ENCODE data around the gene TTLL7.

Gene TTLL7

DNA sequence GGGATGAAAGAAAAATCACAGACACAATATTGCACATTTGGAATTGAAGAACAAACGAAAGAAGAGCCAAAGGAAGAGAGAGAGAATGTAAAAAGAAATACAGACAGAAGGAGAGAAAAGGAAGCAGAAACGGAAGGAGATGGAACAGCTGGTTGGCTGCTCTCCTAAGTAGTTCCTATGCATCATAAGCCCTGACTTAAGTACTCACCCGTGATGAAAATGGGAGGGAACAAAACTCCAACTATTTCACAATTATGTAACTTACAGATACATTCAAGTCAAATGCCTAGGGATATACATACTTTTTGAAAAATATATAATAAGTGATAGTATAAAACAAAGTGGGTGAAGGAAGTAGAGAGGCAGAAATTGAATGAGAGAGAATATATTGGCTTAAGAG lies 88.5 kb downstream of the TTLL7 start:
- no peak for DNase-seq
- H3K27me3 ChIP-seq (replicated peaks; ENCODE audit: insufficient read depth, low read length) = no peaks in the 10 kb centered on the region
- H3K4me3 ChIP-seq (ENCODE audit: low read length) = no peak overlapping the region
- no peaks in the 10 kb centered on the region for H3F3A ChIP-seq (ENCODE audit: insufficient read depth, low read length)
- no peaks in the 10 kb centered on the region for H3K9me2 ChIP-seq (replicated peaks; ENCODE audit: insufficient read depth, low read length)
- H2AFZ ChIP-seq (ENCODE audit: low read length) = no peak overlapping the region
- no peaks in the 10 kb centered on the region for H3K36me3 ChIP-seq (replicated peaks; ENCODE audit: insufficient read depth, low read length)
- no peak overlapping the region for H3K27ac ChIP-seq (ENCODE audit: low read length)
- H4K20me1 ChIP-seq (ENCODE audit: insufficient read depth, low read length) = no peaks in the 10 kb centered on the region
- H3K9me3 ChIP-seq (replicated peaks; ENCODE audit: insufficient read depth, low read length) = no peaks in the 10 kb centered on the region
- no peak overlapping the region for H3K9ac ChIP-seq (ENCODE audit: low read length)
- no peak overlapping the region for H3K4me2 ChIP-seq (ENCODE audit: low read depth, low read length)
- H3K4me1 ChIP-seq (ENCODE audit: low read length) = no peaks in the 10 kb centered on the region
- H3K79me2 ChIP-seq (ENCODE audit: low read length) = no peaks in the 10 kb centered on the region
- TF ChIP-seq, protein P1, sequence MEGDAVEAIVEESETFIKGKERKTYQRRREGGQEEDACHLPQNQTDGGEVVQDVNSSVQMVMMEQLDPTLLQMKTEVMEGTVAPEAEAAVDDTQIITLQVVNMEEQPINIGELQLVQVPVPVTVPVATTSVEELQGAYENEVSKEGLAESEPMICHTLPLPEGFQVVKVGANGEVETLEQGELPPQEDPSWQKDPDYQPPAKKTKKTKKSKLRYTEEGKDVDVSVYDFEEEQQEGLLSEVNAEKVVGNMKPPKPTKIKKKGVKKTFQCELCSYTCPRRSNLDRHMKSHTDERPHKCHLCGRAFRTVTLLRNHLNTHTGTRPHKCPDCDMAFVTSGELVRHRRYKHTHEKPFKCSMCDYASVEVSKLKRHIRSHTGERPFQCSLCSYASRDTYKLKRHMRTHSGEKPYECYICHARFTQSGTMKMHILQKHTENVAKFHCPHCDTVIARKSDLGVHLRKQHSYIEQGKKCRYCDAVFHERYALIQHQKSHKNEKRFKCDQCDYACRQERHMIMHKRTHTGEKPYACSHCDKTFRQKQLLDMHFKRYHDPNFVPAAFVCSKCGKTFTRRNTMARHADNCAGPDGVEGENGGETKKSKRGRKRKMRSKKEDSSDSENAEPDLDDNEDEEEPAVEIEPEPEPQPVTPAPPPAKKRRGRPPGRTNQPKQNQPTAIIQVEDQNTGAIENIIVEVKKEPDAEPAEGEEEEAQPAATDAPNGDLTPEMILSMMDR (IDR thresholded peaks at IDR 0.05; ENCODE audit: low read length) = no peak
- TF ChIP-seq EZH2 (optimal IDR thresholded peaks at IDR 0.05; ENCODE audit: low read depth, low read length) (no peak), EZH2phosphoT487 (IDR thresholded peaks at IDR 0.05; ENCODE audit: low read length) (no peak)

DNA sequence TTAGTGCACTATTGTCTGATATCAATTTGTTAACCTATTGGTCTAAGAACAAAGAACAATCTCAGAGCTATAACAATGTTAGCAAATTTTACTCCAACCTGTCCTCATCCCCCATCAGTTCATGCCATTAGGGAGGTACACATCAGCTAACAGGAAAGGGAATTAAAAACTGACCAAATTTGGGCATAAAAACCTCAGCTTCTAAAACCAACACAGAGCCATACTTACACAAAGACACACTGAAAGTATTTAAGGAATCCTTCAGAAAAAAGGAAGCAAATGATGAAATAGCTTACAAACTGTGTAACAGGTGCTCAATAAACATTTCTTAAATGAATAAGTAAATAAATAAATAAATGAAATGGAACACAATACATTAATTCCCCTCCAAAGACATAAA lies 89.2 kb downstream of the TTLL7 start:
- no peak overlapping the region for H3K27ac ChIP-seq (ENCODE audit: low read length)
- no peaks in the 10 kb centered on the region for H3K27me3 ChIP-seq (replicated peaks; ENCODE audit: insufficient read depth, low read length)
- H4K20me1 ChIP-seq (ENCODE audit: insufficient read depth, low read length) = no peaks in the 10 kb centered on the region
- no peaks in the 10 kb centered on the region for H3K79me2 ChIP-seq (ENCODE audit: low read length)
- no peak overlapping the region for H2AFZ ChIP-seq (ENCODE audit: low read length)
- DNase-seq = no peak
- H3K4me1 ChIP-seq (ENCODE audit: low read length) = no peaks in the 10 kb centered on the region
- no peaks in the 10 kb centered on the region for H3K9me3 ChIP-seq (replicated peaks; ENCODE audit: insufficient read depth, low read length)
- no peak overlapping the region for H3K4me2 ChIP-seq (ENCODE audit: low read depth, low read length)
- no peak overlapping the region for H3K9ac ChIP-seq (ENCODE audit: low read length)
- no peaks in the 10 kb centered on the region for H3K36me3 ChIP-seq (replicated peaks; ENCODE audit: insufficient read depth, low read length)
- no peaks in the 10 kb centered on the region for H3F3A ChIP-seq (ENCODE audit: insufficient read depth, low read length)
- TF ChIP-seq EZH2phosphoT487 (IDR thresholded peaks at IDR 0.05; ENCODE audit: low read length) (no peak), EZH2 (optimal IDR thresholded peaks at IDR 0.05; ENCODE audit: low read depth, low read length) (no peak)
- TF ChIP-seq, protein P1 (IDR thresholded peaks at IDR 0.05; ENCODE audit: low read length) = no peak
- no peaks in the 10 kb centered on the region for H3K9me2 ChIP-seq (replicated peaks; ENCODE audit: insufficient read depth, low read length)
- no peak overlapping the region for H3K4me3 ChIP-seq (ENCODE audit: low read length)

DNA sequence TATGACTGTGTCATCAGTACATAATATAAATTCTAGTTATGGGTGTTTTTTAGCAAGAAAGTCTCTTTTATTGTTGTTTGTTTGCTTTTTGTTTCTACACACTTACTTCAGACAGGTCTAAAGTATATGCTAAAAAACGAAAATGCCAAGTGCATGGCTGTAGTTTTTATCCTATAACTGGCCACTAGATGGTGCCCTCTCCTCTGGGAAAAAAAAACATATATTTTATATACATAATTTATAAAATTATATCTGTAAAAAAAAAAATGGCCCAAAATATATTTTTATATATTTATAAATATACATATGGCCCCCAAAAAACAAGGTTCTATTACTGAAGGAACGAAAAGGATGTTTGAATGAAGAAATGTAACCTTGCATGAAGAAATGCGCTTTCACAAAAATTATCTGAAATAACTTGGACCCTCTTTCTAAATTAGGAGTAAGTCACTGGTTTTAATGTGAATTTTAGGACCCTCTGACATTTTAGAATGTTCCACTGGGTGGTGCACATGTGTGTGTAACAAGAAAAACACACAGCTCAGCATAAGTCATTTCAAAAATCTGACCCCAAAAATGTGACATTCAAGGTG lies 93.5 kb downstream of the TTLL7 start:
- Histone ChIP-seq H3K9ac (ENCODE audit: low read length) (no peak overlapping the region), H3K36me3 (replicated peaks; ENCODE audit: insufficient read depth, low read length) (no peaks in the 10 kb centered on the region), H3K27ac (ENCODE audit: low read length) (no peak overlapping the region), H4K20me1 (ENCODE audit: insufficient read depth, low read length) (no peaks in the 10 kb centered on the region), H3F3A (ENCODE audit: insufficient read depth, low read length) (no peaks in the 10 kb centered on the region), H3K9me3 (replicated peaks; ENCODE audit: insufficient read depth, low read length) (no peaks in the 10 kb centered on the region), H3K4me3 (ENCODE audit: low read length) (no peak overlapping the region), H3K4me1 (ENCODE audit: low read length) (no peaks in the 10 kb centered on the region), H3K79me2 (ENCODE audit: low read length) (no peaks in the 10 kb centered on the region), H3K27me3 (replicated peaks; ENCODE audit: insufficient read depth, low read length) (no peaks in the 10 kb centered on the region), H3K4me2 (ENCODE audit: low read depth, low read length) (no peak overlapping the region), H2AFZ (ENCODE audit: low read length) (no peak overlapping the region), H3K9me2 (replicated peaks; ENCODE audit: insufficient read depth, low read length) (no peaks in the 10 kb centered on the region)
- DNase-seq = peak; percentile 8
- TF ChIP-seq, protein P1 (IDR thresholded peaks at IDR 0.05; ENCODE audit: low read length) = no peak
- TF ChIP-seq EZH2 (optimal IDR thresholded peaks at IDR 0.05; ENCODE audit: low read depth, low read length) (no peak), EZH2phosphoT487 (IDR thresholded peaks at IDR 0.05; ENCODE audit: low read length) (no peak)
